SK-N-SH (cell line): ENCODE results near the gene PTGFR. TPM values are rescaled to one million over a fixed set of nuclear protein-coding genes. Genes with fewer than 3 reads are reported as not detected.

ENCODE experiments used
- CTCF ChIA-PET: fragments of 300-600, 350-600 bp; formaldehyde crosslinking; extraction: SDS; loops from one replicate; lab custom pipeline; 2021; lab: Yijun Ruan, JAX
- POLR2A ChIA-PET: fragments of 350-600 bp; sonication (Branson Sonifier 250); formaldehyde crosslinking; extraction: SDS; loops from one replicate; lab custom pipeline; 2020; ENCODE audit warnings: antibody characterized with exemption, inconsistent platforms; lab: Yijun Ruan, JAX
- DNase-seq: peaks from one replicate; pipeline ENCODE4 v3.0.0; 2012
- H2AFZ ChIP-seq: fragments of 200-600 bp; sonication (generic); 2 replicates; pipeline ENCODE4 v1.8.1; 2016; ENCODE audit warnings: antibody characterized with exemption, mild to moderate bottlenecking, low read depth
- H3F3A ChIP-seq: fragments of 200-600 bp; sonication (generic); replicated peaks from 2 replicates; pipeline ENCODE3; 2016; ENCODE audit warnings: antibody characterized with exemption, mild to moderate bottlenecking; ENCODE audit not compliant: insufficient read depth
- H3K27ac ChIP-seq, 2 experiments: fragments of 200-500 bp in 1 of 2; fragments of 200-600 bp in 1 of 2; sonication (Bioruptor generic) in 1 of 2; sonication (generic), shearing (Covaris generic) in 1 of 2; 2 replicates each; pipeline versions ENCODE4 v1.5.1 to v1.6.1; 2014 to 2016; ENCODE audit warnings: low read depth in 2 of 2, inconsistent platforms in 1 of 2, low read length in 1 of 2, mild to moderate bottlenecking in 1 of 2, mixed read lengths in 1 of 2
- H3K27me3 ChIP-seq: fragments of 200-600 bp; sonication (generic), shearing (Covaris generic); 2 replicates; pipeline ENCODE4 v1.6.1; 2016; ENCODE audit warnings: mixed run types; ENCODE audit not compliant: insufficient read depth
- H3K36me3 ChIP-seq, 2 experiments: fragments of 200-500 bp in 1 of 2; fragments of 200-600 bp in 1 of 2; sonication (Bioruptor generic) in 1 of 2; sonication (generic) in 1 of 2; replicated peaks in 1 of 2; 2 replicates each; pipeline versions ENCODE3 to v1.5.1; 2014 to 2016; ENCODE audit warnings: low read length in 1 of 2, mild to moderate bottlenecking in 1 of 2; ENCODE audit not compliant: insufficient read depth in 2 of 2, control insufficient read depth in 1 of 2
- H3K4me1 ChIP-seq, 2 experiments: fragments of 200-500 bp in 1 of 2; fragments of 200-600 bp in 1 of 2; sonication (Bioruptor generic) in 1 of 2; sonication (generic), shearing (Covaris generic) in 1 of 2; 2 replicates each; pipeline versions ENCODE4 v1.5.1 to v1.6.1; 2014 to 2016; ENCODE audit warnings: low read depth in 1 of 2, low read length in 1 of 2, mixed run types in 1 of 2; ENCODE audit not compliant: insufficient read depth in 2 of 2, control insufficient read depth in 1 of 2
- H3K4me2 ChIP-seq: fragments of 200-600 bp; sonication (generic), shearing (Covaris generic); 2 replicates; pipeline ENCODE4 v1.6.1; 2017; ENCODE audit warnings: mixed run types
- H3K4me3 ChIP-seq, 2 experiments: fragments of 200-500 bp in 1 of 2; fragments of 200-600 bp in 1 of 2; sonication (Bioruptor generic) in 1 of 2; sonication (generic), shearing (Covaris generic) in 1 of 2; 2 replicates each; pipeline versions ENCODE4 v1.5.1 to v1.8.1; 2014 to 2016; ENCODE audit warnings: low read depth in 2 of 2, inconsistent platforms in 1 of 2, low read length in 1 of 2, mild to moderate bottlenecking in 1 of 2, mixed read lengths in 1 of 2, moderate library complexity in 1 of 2
- H3K79me2 ChIP-seq: fragments of 200-600 bp; sonication (generic); 2 replicates; pipeline ENCODE4 v1.8.1; 2017; ENCODE audit warnings: mild to moderate bottlenecking; ENCODE audit not compliant: insufficient read depth
- H3K9ac ChIP-seq: fragments of 200-600 bp; sonication (generic); 2 replicates; pipeline ENCODE4 v1.6.1; 2017; ENCODE audit warnings: mixed run types
- H3K9me2 ChIP-seq: fragments of 200-600 bp; sonication (generic); 2 replicates; pipeline ENCODE4 v1.6.1; 2017; ENCODE audit warnings: mixed run types
- H3K9me3 ChIP-seq: fragments of 200-600 bp; sonication (generic); 2 replicates; pipeline ENCODE4 v1.6.1; 2017; ENCODE audit warnings: mixed run types, mild to moderate bottlenecking, moderate library complexity
- H4K20me1 ChIP-seq: fragments of 200-600 bp; sonication (generic); 2 replicates; pipeline ENCODE4 v1.6.1; 2017; ENCODE audit warnings: mild to moderate bottlenecking, mixed run types; ENCODE audit not compliant: insufficient read depth
- ELF1 ChIP-seq: IDR thresholded peaks from 2 replicates; pipeline ENCODE4 v1.4.0; 2012
- EP300 ChIP-seq, 2 experiments: IDR thresholded peaks; 2 replicates each; pipeline versions ENCODE4 v1.4.0 to v1.6.1; 2012; ENCODE audit warnings: borderline replicate concordance in 1 of 2, low read depth in 1 of 2, low read length in 1 of 2
- FOSL2 ChIP-seq: IDR thresholded peaks from 2 replicates; pipeline ENCODE4 v1.4.0; 2012; ENCODE audit warnings: low read depth, mild to moderate bottlenecking, moderate library complexity, borderline replicate concordance
- FOXJ3 ChIP-seq: sonication (generic); formaldehyde crosslinking; IDR thresholded peaks from 2 replicates; pipeline ENCODE4 v1.5.1; 2020; ENCODE audit warnings: mild to moderate bottlenecking, missing genetic modification reagents
- FOXM1 ChIP-seq: IDR thresholded peaks from 2 replicates; pipeline ENCODE4 v1.4.0; 2012; ENCODE audit warnings: low read depth, mild to moderate bottlenecking
- GATA2 ChIP-seq: sonication (generic); formaldehyde crosslinking; IDR thresholded peaks from 2 replicates; pipeline ENCODE4 v1.5.0; 2020; ENCODE audit warnings: mild to moderate bottlenecking, missing genetic modification reagents
- JUND ChIP-seq: IDR thresholded peaks from 2 replicates; pipeline ENCODE4 v1.4.0; 2012
- MEF2A ChIP-seq: IDR thresholded peaks from 2 replicates; pipeline ENCODE4 v1.4.0; 2012; ENCODE audit warnings: low read depth, borderline replicate concordance
- MXI1 ChIP-seq: IDR thresholded peaks from 2 replicates; pipeline ENCODE4 v1.6.1; 2012; ENCODE audit warnings: mild to moderate bottlenecking, low read depth, low read length, improper control_type of control experiment
- NFIC ChIP-seq: IDR thresholded peaks from 2 replicates; pipeline ENCODE4 v1.4.0; 2012; ENCODE audit warnings: borderline replicate concordance
- NRF1 ChIP-seq: IDR thresholded peaks from 2 replicates; pipeline ENCODE4 v1.6.1; 2012; ENCODE audit warnings: low read depth, mild to moderate bottlenecking, low read length
- POLR2AphosphoS5 ChIP-seq: IDR thresholded peaks from 2 replicates; pipeline ENCODE4 v1.6.1; 2012; ENCODE audit warnings: low read depth, low read length
- RCOR1 ChIP-seq: fragments of 150-350 bp; IDR thresholded peaks from 2 replicates; pipeline ENCODE4 v1.6.1; 2017; ENCODE audit warnings: antibody characterized with exemption, low read length
- RXRA ChIP-seq: IDR thresholded peaks from 2 replicates; pipeline ENCODE4 v1.4.0; 2012; ENCODE audit warnings: low read depth, mild to moderate bottlenecking, borderline replicate concordance
- SIN3A ChIP-seq: IDR thresholded peaks from 2 replicates; pipeline ENCODE4 v1.6.1; 2012; ENCODE audit warnings: low read depth, mild to moderate bottlenecking, low read length, moderate library complexity, borderline replicate concordance
- SMC3 ChIP-seq: IDR thresholded peaks from 2 replicates; pipeline ENCODE4 v1.6.1; 2012; ENCODE audit warnings: low read depth, low read length, improper control_type of control experiment
- TAF1 ChIP-seq: IDR thresholded peaks from 2 replicates; pipeline ENCODE4 v1.6.1; 2012; ENCODE audit warnings: low read depth, mild to moderate bottlenecking, low read length, moderate library complexity, borderline replicate concordance
- TCF12 ChIP-seq: IDR thresholded peaks from 2 replicates; pipeline ENCODE4 v1.4.0; 2012
- whole genome bisulfite sequencing: methylation state at CpG from one replicate; pipeline ENCODE4 v1.1.6; 2017; ENCODE audit warnings: low lambda C conversion rate; 5-methylcytosine and 5-hydroxymethylcytosine counted together
- polyA plus RNA-seq, 3 experiments: library from polyadenylated mRNA; depleted of rRNA; stranded (reverse); fragments of >200 nt; gene quantifications; 2 replicates each; pipeline ENCODE4 v1.2.3, GENCODE V29; 2012
- TF ChIP-seq, protein P1 (sequence below): IDR thresholded peaks from 2 replicates; pipeline ENCODE4 v1.4.0; 2012; ENCODE audit warnings: low read depth
- TF ChIP-seq, protein P2 (sequence below): IDR thresholded peaks from 2 replicates; pipeline ENCODE4; 2012
- TF ChIP-seq, protein P3 (sequence below): IDR thresholded peaks from 2 replicates; pipeline ENCODE4 v1.4.0; 2012; ENCODE audit warnings: low read depth, borderline replicate concordance
- TF ChIP-seq, protein P4 (sequence below): IDR thresholded peaks from 2 replicates; pipeline ENCODE4 v1.6.1; 2012; ENCODE audit warnings: mild to moderate bottlenecking, low read depth, low read length, moderate library complexity

PTGFR gene
- polyA plus RNA-seq, 1 of the 3 experiments (the other 2 are of a cell fraction) = 2.2 TPM

DNA sequence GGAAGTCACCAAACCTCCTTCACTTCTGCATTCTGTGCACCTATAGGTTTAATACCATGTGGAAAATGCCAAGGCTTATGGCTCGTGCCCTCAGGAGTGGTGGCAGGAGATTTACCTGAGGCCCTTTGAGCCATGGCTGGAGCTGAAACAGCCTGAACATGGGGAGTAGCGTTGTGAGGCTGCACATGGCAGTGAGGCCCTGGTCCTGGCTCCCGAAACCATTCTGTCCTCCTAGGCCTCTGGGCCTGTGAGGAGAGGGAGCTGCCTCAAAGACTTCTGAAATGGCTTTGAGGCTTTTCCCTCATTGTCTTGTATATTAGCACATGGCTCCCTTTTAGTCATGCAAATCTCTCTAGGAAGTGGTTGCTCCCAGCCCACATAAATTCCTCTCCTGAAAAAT is 20.6 kb downstream of the PTGFR start:
- POLR2A ChIA-PET = no interaction called here
- no peak for DNase-seq

DNA sequence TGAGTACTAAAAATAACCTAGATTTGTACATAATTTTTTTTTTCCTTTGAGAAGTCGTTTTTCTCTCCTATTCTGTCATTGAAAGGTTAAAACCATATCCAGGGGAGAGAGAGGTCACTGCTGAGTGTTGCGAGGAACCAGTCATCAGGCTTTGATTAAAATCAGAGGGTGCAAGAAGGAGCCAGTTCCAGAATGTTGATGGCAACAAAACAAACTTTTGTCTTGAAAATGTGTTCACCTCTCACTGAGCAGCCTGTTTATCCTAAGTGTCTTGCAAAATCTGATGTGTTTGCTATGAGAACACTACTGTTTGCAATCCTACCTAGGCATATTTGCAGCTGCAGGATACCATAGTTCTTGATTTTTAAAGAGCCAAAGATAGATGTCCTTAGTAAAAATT is 25.9 kb downstream of the PTGFR start:
- Histone ChIP-seq H3K79me2 (no peaks in the 10 kb centered on the region), H2AFZ (no peak overlapping the region), H3K9me2 (no peaks in the 10 kb centered on the region), H4K20me1 (no peaks in the 10 kb centered on the region), H3K9me3 (no peaks in the 10 kb centered on the region), H3K27ac (no peak overlapping the region), H3K4me3 (no peak overlapping the region), H3K27me3 (no peaks in the 10 kb centered on the region), H3K4me2 (no peak overlapping the region), H3F3A (no peaks in the 10 kb centered on the region), H3K4me1 (no peaks in the 10 kb centered on the region), H3K36me3 (peaks cover 0 to 7% of the 10 kb centered on the region in 2 experiments), H3K9ac (no peak overlapping the region)
- DNase-seq = no peak
- POLR2A ChIA-PET = no interaction called here
- 59% methylated on average over 2 of the region's 2 CpGs for WGBS
- CTCF ChIA-PET = interaction anchor here (1.3 kb wide), 1 partner anchor 17 kb away, joined by 3 read pairs; no protein-coding TSS in a partner anchor
- no peak for TF ChIP-seq JUND
- TF ChIP-seq, protein P1, sequence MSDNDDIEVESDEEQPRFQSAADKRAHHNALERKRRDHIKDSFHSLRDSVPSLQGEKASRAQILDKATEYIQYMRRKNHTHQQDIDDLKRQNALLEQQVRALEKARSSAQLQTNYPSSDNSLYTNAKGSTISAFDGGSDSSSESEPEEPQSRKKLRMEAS = no peak
- no peak for TF ChIP-seq ELF1
- TF ChIP-seq RXRA = no peak
- no peak for TF ChIP-seq SMC3
- TF ChIP-seq, protein P2, sequence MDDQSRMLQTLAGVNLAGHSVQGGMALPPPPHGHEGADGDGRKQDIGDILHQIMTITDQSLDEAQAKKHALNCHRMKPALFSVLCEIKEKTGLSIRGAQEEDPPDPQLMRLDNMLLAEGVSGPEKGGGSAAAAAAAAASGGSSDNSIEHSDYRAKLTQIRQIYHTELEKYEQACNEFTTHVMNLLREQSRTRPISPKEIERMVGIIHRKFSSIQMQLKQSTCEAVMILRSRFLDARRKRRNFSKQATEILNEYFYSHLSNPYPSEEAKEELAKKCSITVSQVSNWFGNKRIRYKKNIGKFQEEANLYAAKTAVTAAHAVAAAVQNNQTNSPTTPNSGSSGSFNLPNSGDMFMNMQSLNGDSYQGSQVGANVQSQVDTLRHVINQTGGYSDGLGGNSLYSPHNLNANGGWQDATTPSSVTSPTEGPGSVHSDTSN = no peak
- TF ChIP-seq MEF2A = no peak
- TF ChIP-seq NFIC = no peak
- no peak for TF ChIP-seq NRF1
- no peak for TF ChIP-seq SIN3A
- TF ChIP-seq, protein P3, sequence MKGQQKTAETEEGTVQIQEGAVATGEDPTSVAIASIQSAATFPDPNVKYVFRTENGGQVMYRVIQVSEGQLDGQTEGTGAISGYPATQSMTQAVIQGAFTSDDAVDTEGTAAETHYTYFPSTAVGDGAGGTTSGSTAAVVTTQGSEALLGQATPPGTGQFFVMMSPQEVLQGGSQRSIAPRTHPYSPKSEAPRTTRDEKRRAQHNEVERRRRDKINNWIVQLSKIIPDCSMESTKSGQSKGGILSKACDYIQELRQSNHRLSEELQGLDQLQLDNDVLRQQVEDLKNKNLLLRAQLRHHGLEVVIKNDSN = no peak
- no peak for TF ChIP-seq TAF1

More for the DNA sequence above, 20.6 kb downstream of the PTGFR start:
- H3K27me3 ChIP-seq = no peaks in the 10 kb centered on the region
- 82% methylated on average over 3 of the region's 3 CpGs for WGBS
- TF ChIP-seq ELF1 (no peak), FOSL2 (no peak), TAF1 (no peak), TCF12 (no peak), POLR2AphosphoS5 (no peak), RCOR1 (no peak), JUND (no peak), GATA2 (CRISPR knock-in tag) (no peak), SMC3 (no peak), EP300 (IDR thresholded peaks at IDR 0.05; ENCODE audit: borderline replicate concordance in 1 of 2, low read depth in 1 of 2, low read length in 1 of 2) (no peak), FOXJ3 (CRISPR knock-in tag) (no peak), NFIC (no peak), MEF2A (no peak), FOXM1 (no peak), MXI1 (no peak), RXRA (no peak)
- TF ChIP-seq, protein P4, sequence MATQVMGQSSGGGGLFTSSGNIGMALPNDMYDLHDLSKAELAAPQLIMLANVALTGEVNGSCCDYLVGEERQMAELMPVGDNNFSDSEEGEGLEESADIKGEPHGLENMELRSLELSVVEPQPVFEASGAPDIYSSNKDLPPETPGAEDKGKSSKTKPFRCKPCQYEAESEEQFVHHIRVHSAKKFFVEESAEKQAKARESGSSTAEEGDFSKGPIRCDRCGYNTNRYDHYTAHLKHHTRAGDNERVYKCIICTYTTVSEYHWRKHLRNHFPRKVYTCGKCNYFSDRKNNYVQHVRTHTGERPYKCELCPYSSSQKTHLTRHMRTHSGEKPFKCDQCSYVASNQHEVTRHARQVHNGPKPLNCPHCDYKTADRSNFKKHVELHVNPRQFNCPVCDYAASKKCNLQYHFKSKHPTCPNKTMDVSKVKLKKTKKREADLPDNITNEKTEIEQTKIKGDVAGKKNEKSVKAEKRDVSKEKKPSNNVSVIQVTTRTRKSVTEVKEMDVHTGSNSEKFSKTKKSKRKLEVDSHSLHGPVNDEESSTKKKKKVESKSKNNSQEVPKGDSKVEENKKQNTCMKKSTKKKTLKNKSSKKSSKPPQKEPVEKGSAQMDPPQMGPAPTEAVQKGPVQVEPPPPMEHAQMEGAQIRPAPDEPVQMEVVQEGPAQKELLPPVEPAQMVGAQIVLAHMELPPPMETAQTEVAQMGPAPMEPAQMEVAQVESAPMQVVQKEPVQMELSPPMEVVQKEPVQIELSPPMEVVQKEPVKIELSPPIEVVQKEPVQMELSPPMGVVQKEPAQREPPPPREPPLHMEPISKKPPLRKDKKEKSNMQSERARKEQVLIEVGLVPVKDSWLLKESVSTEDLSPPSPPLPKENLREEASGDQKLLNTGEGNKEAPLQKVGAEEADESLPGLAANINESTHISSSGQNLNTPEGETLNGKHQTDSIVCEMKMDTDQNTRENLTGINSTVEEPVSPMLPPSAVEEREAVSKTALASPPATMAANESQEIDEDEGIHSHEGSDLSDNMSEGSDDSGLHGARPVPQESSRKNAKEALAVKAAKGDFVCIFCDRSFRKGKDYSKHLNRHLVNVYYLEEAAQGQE = no peak
- TF ChIP-seq, protein P2 = no peak
- no peaks in the 10 kb centered on the region; the same call in 1 of the 2 replicates for H3K9me3 ChIP-seq
- no peaks in the 10 kb centered on the region for H3F3A ChIP-seq
- no peak overlapping the region for H2AFZ ChIP-seq
- peaks cover 0 to 25% of the 10 kb centered on the region in 2 experiments for H3K36me3 ChIP-seq
- CTCF ChIA-PET = no interaction called here
- H3K27ac ChIP-seq = no peak overlapping the region
- no peak overlapping the region for H3K9ac ChIP-seq
- H3K4me1 ChIP-seq = no peaks in the 10 kb centered on the region; a peak in 1 of 4 replicates
- H3K4me3 ChIP-seq = no peak overlapping the region
- H3K79me2 ChIP-seq = no peaks in the 10 kb centered on the region
- H4K20me1 ChIP-seq = no peaks in the 10 kb centered on the region
- H3K4me2 ChIP-seq = no peak overlapping the region
- no peaks in the 10 kb centered on the region for H3K9me2 ChIP-seq
